Upper lobe of left lung (tissue), 4 donors: ENCODE data around the gene LYRM2.

ENCODE experiments used
- CTCF ChIP-seq, 6 experiments: fragments of 450-650 bp in 4 of 6; fragments of 200-600 bp in 2 of 6; sonication (generic) in 2 of 6; IDR thresholded peaks; one replicate each; pipeline ENCODE4 v1.5.1; 2016 to 2019; ENCODE audit warnings: antibody characterized with exemption in 6 of 6
- EP300 ChIP-seq, 4 donors: sonication (generic); formaldehyde crosslinking; IDR thresholded peaks; one replicate each; pipeline ENCODE4 v1.5.1; 2017; ENCODE audit warnings: antibody characterized with exemption in 4 of 4, control low read depth in 2 of 4
- POLR2A ChIP-seq, 4 donors: fragments of 450-650 bp; IDR thresholded peaks; one replicate each; pipeline ENCODE4 v1.5.1; 2016 to 2017; ENCODE audit warnings: antibody characterized with exemption in 4 of 4, mild to moderate bottlenecking in 2 of 4
- POLR2AphosphoS5 ChIP-seq, 2 donors: sonication (generic); formaldehyde crosslinking; IDR thresholded peaks; one replicate each; pipeline ENCODE4 v1.5.1; 2017; ENCODE audit warnings: antibody characterized with exemption in 2 of 2

GRCh38 chr6:89518352-89519055 lies 120.0 kb downstream of the LYRM2 start:
- TF ChIP-seq CTCF (IDR thresholded peaks at IDR 0.05) (no peak), POLR2A (IDR thresholded peaks at IDR 0.05) (no peak), POLR2AphosphoS5 (IDR thresholded peaks at IDR 0.05) (no peak), EP300 (IDR thresholded peaks at IDR 0.05) (no peak)
